AG10803 (cell line): Measurements from ENCODE around the gene EYA3.

Experiments used
- DNase-seq: peaks from one replicate; pipeline ENCODE4 v3.0.0; 2010; ENCODE audit warnings: low read depth
- H3K4me3 ChIP-seq: 2 replicates; pipeline ENCODE4 v1.5.1; 2011; ENCODE audit warnings: mild to moderate bottlenecking, low read length, control low read depth
- CTCF ChIP-seq: conservative IDR thresholded peaks from 2 replicates; pipeline ENCODE4 v1.5.1; 2011; ENCODE audit warnings: mild to moderate bottlenecking, low read length, control low read depth, inconsistent platforms

Gene EYA3

GRCh38 chr1:28123461-28123961, 35.1 kb upstream of the EYA3 start:
- no peak overlapping the region for H3K4me3 ChIP-seq
- DNase-seq = peak; percentile 78
- no peak for TF ChIP-seq CTCF

GRCh38 chr1:28122183-28122582, 33.8 kb upstream of the EYA3 start:
- DNase-seq = peak; percentile 54
- H3K4me3 ChIP-seq = no peak overlapping the region
- no peak for TF ChIP-seq CTCF

GRCh38 chr1:28119556-28119955, 31.1 kb upstream of the EYA3 start:
- TF ChIP-seq CTCF = no peak
- H3K4me3 ChIP-seq = no peak overlapping the region
- no peak for DNase-seq

GRCh38 chr1:28118640-28119307, 30.4 kb upstream of the EYA3 start:
- H3K4me3 ChIP-seq = no peak overlapping the region

GRCh38 chr1:28115267-28115666, 26.9 kb upstream of the EYA3 start:
- TF ChIP-seq CTCF = no peak
- DNase-seq = no peak
- H3K4me3 ChIP-seq = no peak overlapping the region

More at GRCh38 chr1:28118640-28119307, 30.4 kb upstream of the EYA3 start:
- TF ChIP-seq CTCF = no peak
- DNase-seq = no peak

- no peak for DNase-seq
- TF ChIP-seq CTCF = no peak
- H3K4me3 ChIP-seq = no peak overlapping the region
These were observed 26.4 kb upstream of the EYA3 start for GRCh38 chr1:28114844-28115243.

- DNase-seq = no peak
- TF ChIP-seq CTCF = peak; percentile 23
- H3K4me3 ChIP-seq = no peak overlapping the region
These were observed 24.8 kb upstream of the EYA3 start for GRCh38 chr1:28113242-28113572.
